Tibial nerve (tissue), 4 donors: ENCODE results near the gene SRPX2.

Source experiments
- CTCF ChIP-seq, 5 experiments: fragments of 200-600 bp in 3 of 5; fragments of 450-650 bp in 2 of 5; sonication (generic) in 3 of 5; IDR thresholded peaks; one replicate each; pipeline ENCODE4 v1.5.1; 2016 to 2019; ENCODE audit warnings: antibody characterized with exemption in 5 of 5, mild to moderate bottlenecking in 3 of 5, moderate library complexity in 2 of 5
- EP300 ChIP-seq, 2 donors: sonication (generic); formaldehyde crosslinking; IDR thresholded peaks; one replicate each; pipeline ENCODE4 v1.6.1; 2017; ENCODE audit warnings: antibody characterized with exemption in 2 of 2, mild to moderate bottlenecking in 1 of 2
- POLR2A ChIP-seq, 2 donors: fragments of 450-650 bp; IDR thresholded peaks; one replicate each; pipeline ENCODE4 v1.6.1; 2017; ENCODE audit warnings: antibody characterized with exemption in 2 of 2, mild to moderate bottlenecking in 2 of 2, moderate library complexity in 2 of 2

GRCh38 chrX:100685284-100685996 is 41.4 kb downstream of the SRPX2 start:
- TF ChIP-seq POLR2A (IDR thresholded peaks at IDR 0.05) = no peak
- TF ChIP-seq CTCF (IDR thresholded peaks at IDR 0.05) = peak; percentile 51 to 96 (median 78)
- no peak for TF ChIP-seq EP300 (IDR thresholded peaks at IDR 0.05)
